Astrocyte of the cerebellum (primary cell): ENCODE results near the gene SASH1.

ENCODE experiments used
- DNase-seq: peaks from one replicate; pipeline ENCODE4 v3.0.0-alpha.2; 2011; ENCODE audit warnings: low read depth
- H3K4me3 ChIP-seq: 2 replicates; pipeline ENCODE4 v1.5.1; 2011; ENCODE audit warnings: mild to moderate bottlenecking, low read depth, low read length, moderate library complexity
- in situ Hi-C: cut with HindIII; loops from 2 replicates; pipeline ENCODE4 v1.10.0; 2017; ENCODE audit warnings: low sequenced_read_pairs
- TF ChIP-seq, protein P1 (sequence below): IDR thresholded peaks from 2 replicates; pipeline ENCODE4 v1.5.1; 2012; ENCODE audit warnings: low read length, low read depth, moderate library complexity, mild to moderate bottlenecking; ENCODE audit errors: missing control alignments

SASH1 gene

DNA sequence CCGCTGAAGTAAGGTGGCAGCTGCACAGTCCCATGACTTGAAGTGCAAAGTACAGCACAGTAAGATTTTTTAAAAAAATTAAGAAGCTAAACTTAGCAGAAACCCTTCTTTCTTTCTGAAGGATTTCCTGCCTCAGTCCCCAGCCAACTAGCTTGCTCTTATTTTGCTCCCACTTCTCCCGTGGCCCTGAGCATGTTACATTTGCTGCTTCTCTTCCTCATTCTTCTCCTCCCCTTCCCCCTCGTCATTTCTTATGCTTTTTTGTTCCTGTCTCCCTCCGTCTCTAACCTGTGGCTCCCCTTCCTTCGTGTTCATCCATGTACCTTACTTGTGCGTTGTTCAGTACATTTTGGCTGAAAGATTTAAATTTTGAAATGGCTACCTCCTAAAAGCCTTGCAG lies 123.0 kb downstream of the SASH1 start:
- in situ Hi-C loops = no loop called here
- no peak overlapping the region for H3K4me3 ChIP-seq
- TF ChIP-seq, protein P1, sequence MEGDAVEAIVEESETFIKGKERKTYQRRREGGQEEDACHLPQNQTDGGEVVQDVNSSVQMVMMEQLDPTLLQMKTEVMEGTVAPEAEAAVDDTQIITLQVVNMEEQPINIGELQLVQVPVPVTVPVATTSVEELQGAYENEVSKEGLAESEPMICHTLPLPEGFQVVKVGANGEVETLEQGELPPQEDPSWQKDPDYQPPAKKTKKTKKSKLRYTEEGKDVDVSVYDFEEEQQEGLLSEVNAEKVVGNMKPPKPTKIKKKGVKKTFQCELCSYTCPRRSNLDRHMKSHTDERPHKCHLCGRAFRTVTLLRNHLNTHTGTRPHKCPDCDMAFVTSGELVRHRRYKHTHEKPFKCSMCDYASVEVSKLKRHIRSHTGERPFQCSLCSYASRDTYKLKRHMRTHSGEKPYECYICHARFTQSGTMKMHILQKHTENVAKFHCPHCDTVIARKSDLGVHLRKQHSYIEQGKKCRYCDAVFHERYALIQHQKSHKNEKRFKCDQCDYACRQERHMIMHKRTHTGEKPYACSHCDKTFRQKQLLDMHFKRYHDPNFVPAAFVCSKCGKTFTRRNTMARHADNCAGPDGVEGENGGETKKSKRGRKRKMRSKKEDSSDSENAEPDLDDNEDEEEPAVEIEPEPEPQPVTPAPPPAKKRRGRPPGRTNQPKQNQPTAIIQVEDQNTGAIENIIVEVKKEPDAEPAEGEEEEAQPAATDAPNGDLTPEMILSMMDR = no peak
- no peak for DNase-seq

DNA sequence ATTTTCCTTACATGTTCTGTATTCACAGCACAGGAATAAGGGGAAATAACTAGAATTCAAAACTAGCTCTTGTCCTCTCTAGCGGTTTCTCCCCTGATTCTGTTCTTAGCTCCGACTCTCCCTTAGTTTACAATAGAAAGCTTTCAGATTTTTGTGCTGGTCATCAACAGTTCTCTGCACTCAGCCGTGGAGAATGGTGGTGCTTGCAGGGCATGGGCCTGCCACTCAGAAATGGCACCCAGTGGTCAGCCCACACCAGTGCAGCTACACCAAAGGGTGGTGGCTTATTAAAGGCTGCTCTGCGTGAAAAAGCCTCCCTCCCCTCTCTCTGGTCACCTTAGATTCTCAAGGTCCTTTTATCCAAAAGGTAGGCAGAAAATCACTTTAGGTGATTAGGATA lies 123.5 kb downstream of the SASH1 start:
- no peak for DNase-seq
- in situ Hi-C loops = no loop called here
- no peak overlapping the region for H3K4me3 ChIP-seq
- TF ChIP-seq, protein P1 = no peak

DNA sequence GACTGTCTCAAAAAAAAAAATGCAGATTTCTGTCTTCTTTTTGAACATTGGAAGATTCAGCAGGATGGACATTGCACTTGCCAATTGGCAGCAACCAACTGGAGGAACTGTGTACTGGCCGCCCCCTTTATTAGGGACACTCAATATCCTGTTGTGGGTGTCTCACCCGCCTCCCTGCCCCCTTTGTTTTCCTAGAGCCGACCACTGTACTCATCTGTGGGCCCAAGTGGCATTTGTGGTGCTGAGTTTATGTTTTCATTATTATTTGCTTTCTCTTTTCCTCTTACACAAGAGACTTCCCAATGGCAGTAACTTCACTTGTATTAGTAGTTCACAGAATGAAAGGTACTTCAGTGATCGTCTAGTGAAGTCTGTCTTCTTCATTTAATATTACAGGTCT lies 125.3 kb downstream of the SASH1 start:
- no peak for DNase-seq
- in situ Hi-C loops = no loop called here
- no peak overlapping the region for H3K4me3 ChIP-seq
- TF ChIP-seq, protein P1 = no peak

DNA sequence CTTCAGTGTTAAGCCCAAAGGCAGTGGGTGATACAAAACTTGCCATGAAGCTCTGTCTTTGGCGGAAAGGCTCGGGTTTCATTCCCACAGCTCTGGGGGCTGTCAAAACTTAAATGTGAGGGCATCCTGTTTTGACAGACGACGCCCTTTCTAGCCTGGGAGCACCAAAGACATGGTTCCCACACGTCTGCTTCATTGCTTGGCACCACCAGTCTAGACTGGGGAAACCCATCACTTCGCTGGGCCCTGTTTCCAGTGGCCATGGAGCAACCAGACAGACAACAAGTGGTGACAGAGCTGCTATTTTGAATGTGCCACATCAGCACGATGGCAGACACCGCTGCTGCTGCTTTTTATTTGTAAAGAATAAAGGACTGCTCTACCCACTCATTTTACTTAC lies 127.5 kb downstream of the SASH1 start:
- H3K4me3 ChIP-seq = no peak overlapping the region
- in situ Hi-C loops = no loop called here
- TF ChIP-seq, protein P1 = no peak
- DNase-seq = no peak

DNA sequence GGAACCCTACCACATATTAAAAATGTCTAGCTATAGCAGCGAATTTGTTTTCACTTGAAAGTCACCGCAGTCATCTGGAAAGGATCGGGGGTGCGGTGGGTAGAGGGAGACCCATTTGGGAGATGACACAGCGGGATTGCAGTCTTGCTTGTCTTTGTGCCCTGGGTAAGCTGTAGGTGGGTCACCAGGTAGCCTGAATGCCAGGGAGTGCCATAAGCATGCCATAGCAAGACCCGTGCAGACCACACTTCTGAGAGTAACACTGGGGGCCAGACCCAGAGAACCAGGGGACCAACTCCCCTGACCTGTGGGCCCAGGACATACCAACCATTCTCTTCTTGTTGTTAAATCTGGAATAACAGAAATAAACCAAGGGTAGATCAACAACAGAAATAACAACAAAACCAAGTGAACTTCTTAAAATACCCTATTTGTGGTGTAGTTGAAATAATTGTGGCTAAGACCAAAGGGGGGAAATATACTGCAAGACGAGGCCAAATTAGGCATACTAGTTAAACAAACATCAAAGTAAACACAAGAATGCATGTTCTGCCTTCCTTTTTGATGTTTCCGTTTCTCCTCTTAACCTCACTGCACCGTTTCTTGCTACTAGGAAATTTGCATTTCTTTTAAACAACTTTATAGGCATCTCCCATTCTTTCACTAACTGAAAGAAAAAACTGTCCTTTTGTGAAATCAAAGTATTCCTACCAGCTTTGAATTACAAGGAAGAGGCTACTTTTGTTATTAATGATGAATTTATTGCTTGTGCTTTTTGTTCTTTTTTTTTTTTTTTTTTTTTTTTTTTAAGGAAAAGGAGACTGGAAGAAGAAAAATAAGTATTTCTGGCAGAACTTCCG lies 128.2 kb downstream of the SASH1 start:
- no peak overlapping the region for H3K4me3 ChIP-seq
- DNase-seq = no peak
- TF ChIP-seq, protein P1 = no peak
- in situ Hi-C loops = no loop called here

DNA sequence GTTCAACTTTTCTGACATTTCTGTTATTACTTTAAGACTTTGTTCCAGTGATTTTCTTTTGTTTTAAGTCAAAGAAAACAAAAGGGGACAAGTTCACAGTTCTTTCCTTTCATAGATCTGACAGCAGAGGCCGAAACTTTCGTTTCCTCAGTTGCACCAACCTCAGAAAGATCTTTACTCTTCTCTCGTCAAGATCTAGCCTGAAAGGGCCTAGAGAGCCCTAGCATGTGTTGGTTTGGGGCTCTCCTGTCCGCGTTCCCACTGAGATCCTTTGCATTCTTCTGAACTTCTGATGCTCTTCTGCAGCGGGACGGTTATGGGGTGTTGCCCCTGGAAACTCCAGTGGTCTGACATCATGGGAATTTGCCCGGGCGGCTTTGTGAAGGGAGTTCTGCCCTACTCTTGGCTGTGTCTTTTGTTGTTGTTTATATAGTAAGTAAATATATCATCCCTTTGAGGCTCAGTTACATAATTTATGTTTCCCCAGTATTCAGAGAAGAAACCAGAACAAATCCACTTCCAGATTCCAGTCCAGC lies 129.1 kb downstream of the SASH1 start:
- H3K4me3 ChIP-seq = no peak overlapping the region
- in situ Hi-C loops = no loop called here
- DNase-seq = no peak
- TF ChIP-seq, protein P1 = no peak
